ENCODE data around the gene LMO7. TPM values are rescaled to one million over a fixed set of nuclear protein-coding genes. Genes with fewer than 3 reads are reported as not detected.
"Not testable (repeated sequence)": the region's sequence is repeated elsewhere in the genome, so short reads cannot be mapped to it uniquely, and the experiment has no call there.

LMO7 gene
- total RNA-seq, 2 donors from 2014 or later, result 27.4 to 28.8 TPM

DNA sequence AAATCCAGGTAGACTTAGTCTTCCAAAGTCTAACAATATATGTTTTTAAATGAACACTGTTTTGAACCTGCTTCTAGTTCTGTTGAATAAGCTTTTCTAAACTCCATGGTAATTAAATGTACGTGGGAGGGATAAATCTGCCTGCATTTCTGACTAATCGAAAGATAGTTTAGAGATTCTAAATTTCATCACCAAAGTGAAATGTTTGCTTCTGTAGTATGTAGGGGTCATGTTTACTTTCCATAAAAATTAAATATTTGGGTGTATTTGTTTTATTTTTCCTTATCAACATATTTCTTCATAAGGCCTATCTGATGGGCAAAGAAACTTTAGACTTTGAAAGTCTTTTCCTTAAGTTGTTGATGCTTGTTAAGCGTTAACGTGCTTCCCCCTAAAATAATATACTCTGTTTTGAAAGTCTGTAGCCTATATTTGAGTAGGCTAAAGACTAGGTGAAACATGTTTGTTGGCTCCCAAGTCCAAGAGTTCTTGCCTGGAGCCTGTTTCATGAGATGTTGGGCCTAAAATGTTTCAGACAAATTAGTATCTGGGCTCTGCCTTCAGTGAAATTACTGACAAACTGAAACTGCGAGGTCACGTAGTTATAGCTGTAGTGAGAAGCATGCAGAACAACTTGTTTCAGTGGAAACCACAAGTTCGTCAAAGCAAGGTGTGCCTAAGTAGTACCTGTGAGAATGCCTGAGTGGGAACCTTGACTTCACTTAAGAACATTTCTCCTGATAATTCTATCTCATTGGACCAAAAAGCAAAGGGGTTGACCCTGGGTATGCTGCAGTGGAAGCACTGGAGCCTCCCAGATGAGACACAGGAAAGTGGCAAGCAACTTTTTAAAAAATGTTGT lies 126.2 kb downstream of the LMO7 start:
- no peak for DNase-seq (ENCODE audit: low spot score)
- intact Hi-C loops (cut with DNase I), result no loop called here

DNA sequence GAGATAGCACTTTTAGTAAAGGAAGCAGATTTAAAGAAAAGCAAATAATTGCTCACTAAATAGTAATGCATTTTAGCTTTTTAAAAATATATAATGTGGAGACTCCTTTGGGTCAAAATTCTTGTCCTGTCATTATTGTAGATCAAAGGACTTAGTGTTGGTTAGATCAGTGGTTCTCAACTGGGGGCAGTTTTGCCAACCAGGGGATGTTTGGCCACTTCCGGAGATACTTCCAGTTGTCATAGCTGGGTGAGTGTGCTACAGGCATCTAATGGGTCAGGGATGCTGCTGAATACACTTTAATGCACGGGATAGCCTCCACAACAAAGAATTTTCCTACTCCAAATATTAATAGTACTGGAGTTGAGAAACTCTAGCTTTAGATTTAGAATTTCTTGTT lies 126.8 kb downstream of the LMO7 start:
- no peak for DNase-seq (ENCODE audit: low spot score)
- intact Hi-C loops (cut with DNase I), result no loop called here

DNA sequence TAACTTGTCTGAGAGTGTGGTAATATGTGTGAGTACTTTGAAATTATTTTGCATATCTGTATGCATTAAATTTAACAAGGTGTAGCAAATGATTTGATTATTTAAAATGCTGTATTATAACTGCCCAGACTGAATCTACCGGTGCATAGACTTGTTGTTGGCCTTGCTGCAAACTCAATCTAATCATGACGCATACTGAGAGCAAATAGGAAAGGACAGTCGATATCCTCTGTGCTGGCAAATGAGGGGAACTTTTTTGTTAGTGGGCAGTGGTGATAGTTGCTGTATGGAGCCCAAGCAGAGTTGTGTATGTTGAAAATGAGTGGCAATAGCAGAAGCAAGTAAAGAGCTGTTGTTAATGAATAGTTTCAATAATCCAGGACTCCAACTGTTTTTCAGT lies 127.4 kb downstream of the LMO7 start:
- DNase-seq (ENCODE audit: low spot score), result no peak
- intact Hi-C loops (cut with DNase I), result no loop called here

DNA sequence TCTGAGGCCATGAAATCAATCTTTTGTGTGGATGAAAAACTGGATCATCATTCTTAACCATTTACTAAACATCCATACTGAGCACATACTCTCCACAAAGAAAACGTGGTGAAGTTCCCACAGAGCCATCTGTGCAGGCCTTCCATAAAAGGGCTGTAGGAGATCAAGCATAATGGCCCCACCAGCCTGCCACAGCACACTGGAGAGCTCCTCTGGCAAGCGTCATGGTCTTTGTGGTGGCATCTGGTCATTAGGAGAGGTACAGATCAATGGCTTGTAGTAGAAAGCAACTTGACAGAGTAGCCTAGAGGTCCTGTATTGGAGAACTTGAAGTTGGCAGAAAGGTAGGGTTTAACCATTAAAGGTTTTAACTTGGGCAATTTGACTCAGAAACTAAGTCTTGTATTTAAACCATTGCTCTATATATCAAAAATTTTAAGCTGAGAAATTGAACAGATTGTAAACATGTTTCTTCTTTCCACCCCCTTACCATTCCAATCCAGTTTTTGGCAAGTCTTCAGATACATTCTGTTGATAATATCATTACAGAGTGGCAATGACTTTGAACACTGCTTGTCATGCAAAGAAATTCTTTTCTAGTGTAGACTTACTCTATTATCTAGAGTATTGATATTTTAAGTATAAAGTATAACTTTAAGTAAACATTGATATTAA lies 128.3 kb downstream of the LMO7 start:
- intact Hi-C loops (cut with DNase I), result no loop called here
- no peak for DNase-seq (ENCODE audit: low spot score)

DNA sequence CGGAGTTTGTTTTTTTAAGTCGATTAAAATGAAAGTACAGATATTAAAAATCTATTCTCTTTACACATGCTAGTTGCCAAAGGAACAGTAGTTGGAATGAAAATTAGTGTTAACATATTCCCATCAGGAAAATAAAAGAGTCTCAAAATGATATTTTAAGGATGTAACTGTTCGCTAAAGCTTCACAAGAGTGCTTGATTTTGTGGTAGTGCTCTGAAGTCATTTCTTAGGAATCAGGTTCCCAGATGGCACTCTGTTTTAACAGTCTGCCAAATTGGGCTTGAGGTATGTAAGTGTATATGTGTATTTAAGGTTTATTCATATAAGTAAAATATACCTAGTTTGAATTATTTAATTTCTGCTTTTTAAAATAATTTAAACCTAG lies 128.8 kb downstream of the LMO7 start:
- DNase-seq (ENCODE audit: low spot score), result no peak
- intact Hi-C loops (cut with DNase I), result no loop called here

DNA sequence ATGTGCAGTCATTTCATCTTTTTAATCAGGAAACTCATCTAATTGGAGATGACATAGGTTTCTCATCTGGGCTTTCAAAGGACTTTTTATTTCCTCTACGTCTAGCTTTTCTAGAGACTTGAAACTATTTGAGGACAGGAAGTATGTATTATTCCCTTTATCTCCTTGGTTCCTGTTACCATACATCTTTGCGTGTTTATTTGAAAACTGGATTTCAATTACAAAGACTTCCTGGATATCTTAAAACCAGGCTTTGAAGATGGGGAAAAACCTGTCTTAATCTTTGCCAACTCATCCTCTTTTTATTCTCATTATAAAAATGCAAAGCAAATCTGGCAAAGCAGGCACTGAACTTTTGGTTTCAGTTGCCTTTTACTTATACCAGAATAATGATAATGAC lies 130.5 kb downstream of the LMO7 start:
- no peak for DNase-seq (ENCODE audit: low spot score)
- intact Hi-C loops (cut with DNase I), result no loop called here

DNA sequence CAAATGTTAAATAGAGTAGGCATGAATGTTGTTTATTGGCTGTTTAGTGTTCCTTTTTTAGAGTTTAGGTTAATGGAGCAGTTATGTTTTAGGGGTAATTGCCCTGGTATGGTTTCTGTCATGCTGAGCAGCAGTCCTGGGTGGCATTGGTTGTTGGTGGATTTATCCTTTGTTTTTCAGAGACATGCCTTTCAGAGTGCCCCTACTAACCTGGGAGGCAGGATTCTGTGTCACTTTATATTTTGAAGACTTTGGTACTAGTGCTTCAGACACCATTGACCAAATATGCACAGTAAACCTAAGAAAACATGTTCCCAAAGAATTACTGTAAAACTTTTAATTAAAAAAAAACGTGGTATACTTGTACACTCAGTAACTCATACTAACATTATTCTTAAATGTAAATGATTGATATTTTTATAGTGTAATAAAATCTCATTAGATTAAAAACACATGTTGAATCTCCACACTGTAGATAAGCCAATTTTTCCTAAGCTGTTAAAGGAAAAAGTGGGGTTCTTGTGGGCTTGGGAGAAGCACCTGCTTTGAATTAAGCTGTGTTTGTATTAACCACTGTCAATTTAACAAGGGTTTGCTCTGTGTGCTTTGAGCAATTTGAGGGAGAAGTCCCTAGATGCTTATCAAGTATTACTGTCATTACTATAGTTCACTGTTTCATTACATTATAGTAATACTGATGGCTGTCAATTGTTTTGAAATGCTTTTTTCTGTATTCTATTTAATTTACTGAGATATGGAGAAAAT lies 133.2 kb downstream of the LMO7 start:
- DNase-seq (ENCODE audit: low spot score), result no peak
- intact Hi-C loops (cut with DNase I), result no loop called here

DNA sequence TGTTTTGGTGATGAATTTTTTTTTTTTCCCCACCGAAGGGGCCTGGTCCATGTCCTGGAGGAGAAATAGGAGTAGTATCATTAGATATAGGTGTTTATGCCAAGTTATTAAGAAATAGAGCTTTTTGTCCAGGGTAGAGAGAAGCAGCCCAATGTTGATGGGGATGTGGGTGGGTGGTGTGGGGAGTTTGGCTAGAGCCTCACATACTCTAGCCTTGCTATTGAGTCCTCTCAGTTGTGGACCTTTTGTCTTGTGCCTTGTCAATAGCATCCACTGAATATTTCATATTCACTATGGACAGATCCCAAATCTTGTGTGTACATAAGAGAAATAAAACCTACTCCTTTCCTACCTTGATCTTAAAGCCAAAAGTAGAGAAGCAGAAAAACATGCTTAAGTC lies 134.0 kb downstream of the LMO7 start:
- no peak for DNase-seq (ENCODE audit: low spot score)
- intact Hi-C loops (cut with DNase I), result no loop called here

DNA sequence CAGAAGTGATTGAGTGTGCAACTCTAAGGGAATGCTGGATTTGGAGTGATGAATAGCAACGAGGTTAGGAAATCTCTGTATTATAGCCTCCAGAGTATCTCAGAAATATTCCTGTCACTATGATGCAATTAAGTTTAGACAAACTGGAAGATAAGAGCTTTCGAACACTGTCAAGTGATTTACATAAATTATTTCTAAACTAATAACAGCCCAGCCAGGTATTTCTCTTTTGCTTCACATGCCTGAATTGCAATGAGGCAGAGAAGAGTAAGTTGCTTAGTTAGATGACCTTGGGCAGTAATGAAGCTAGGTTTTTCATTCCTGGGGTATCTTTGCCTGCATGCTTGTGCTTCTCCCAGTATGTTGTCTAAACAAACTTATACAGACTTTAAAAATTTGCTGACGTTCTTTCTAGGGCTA lies 134.5 kb downstream of the LMO7 start:
- DNase-seq (ENCODE audit: low spot score), result no peak
- intact Hi-C loops (cut with DNase I), result no loop called here

DNA sequence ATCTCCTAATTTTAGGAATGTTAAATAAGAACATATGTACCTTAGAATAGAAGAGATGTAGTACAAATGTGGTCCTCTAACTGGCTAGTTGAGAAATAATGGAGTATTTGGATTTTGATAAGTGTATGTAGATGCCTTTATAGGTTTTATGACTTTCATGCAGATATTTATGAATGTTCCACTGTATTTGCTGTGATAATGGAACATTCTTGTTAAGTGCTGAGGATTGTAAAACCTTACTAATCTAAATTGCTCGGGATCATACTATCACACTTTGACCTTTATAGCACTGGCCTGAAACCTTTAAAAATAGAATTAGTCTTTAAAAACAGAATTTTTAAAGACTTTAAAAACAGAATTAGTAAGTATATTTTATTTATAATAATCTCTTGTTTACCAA lies 135.1 kb downstream of the LMO7 start:
- DNase-seq (ENCODE audit: low spot score), result no peak
- intact Hi-C loops (cut with DNase I), result no loop called here

DNA sequence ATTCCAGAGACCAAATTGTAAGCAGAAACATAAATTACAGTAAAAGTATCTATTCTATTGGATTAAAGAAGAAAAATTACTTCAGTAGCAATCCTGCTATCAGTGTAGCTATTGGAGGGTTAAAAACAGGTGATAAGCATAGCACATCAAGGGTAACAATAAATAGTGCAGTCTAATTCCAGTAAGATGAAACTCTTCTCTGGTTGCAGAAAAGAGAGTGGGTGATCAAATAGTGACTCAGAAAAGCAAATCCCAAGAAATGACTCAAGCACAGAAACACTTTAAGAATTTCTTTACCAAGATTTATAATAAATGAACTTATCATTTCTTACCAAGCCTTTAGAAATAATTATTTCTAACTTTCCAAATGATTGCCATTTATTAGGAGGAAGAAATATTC lies 135.7 kb downstream of the LMO7 start:
- no peak for DNase-seq (ENCODE audit: low spot score)
- intact Hi-C loops (cut with DNase I), result no loop called here

DNA sequence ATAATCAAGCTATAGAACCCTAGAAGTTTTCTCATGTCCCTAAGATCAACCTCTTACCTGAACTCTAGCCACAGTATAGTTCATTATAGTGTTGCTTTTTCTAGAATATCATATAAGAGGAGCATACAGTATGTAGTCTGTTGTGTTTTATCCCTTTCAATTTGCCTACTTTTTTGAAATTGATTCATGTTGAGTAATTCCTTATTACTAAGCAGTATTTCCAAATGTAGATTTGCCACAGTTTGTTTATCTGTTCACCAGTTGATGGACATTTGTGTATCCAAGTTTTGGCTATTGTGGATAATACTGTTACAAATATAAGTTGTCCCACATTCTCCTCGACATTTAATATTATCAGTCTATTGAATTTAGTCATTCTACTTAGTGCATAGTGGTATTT lies 138.0 kb downstream of the LMO7 start:
- intact Hi-C loops (cut with DNase I), result no loop called here
- DNase-seq (ENCODE audit: low spot score), result no peak

DNA sequence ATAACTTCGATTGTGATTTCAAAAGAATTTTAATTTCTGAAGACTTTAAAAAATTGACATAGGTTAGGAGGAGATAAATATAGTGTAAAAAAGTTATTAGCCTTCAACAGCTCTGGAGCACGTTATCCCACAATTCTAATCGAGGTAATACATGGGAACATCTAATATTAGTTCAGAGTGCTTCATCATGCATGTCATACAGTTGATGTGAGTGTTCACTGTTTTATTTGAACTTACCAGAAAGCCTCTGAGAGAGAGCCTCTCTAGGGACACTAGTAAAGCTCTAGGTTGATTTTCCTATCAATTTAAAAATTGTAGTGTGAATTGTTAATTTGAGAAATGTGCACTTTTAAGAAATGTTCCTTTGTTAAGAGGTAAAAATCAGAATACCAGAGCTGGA lies 140.4 kb downstream of the LMO7 start:
- DNase-seq (ENCODE audit: low spot score), result no peak
- intact Hi-C loops (cut with DNase I), result no loop called here

DNA sequence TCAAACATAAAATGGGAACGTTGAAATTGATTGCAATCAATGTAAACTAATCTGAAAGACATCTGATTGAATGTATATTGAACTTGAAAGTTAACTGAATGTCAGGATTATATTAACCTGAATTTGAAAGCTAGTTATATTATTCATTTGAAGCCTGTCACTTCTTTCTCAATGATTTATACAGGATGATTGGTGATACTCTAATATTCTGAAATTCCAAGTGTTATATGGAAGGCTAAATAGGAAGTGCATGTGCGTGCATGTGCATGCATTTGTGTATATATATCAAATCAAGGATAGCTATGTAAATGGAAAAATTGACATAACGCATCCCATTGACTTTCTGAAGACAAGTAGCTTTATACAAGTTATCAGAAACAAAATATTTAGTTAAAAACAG lies 143.3 kb downstream of the LMO7 start:
- intact Hi-C loops (cut with DNase I), result no loop called here

DNA sequence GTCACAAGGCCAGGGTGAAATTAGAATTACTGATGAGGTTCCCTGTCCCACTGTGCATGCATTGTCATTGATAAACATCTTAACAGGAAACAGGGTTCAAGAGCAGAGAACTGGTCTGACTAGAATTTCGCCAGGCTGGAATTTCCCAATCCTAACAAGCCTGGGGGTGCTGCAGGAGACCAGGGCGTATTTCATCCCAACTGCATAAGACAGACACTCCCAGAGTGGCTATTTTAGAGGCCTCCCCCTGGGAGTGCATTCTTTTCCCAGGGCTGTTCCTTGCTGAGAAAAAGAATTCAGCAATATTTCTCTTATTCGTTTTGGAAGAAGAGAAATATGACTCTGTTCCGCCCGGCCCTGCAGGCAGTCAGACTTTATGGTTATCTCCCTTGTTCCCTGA lies 144.0 kb downstream of the LMO7 start:
- intact Hi-C loops (cut with DNase I); DNase-seq (ENCODE audit: low spot score): not testable (repeated sequence)

More for the DNA sequence above, 143.3 kb downstream of the LMO7 start:
- no peak for DNase-seq (ENCODE audit: low spot score)

DNA sequence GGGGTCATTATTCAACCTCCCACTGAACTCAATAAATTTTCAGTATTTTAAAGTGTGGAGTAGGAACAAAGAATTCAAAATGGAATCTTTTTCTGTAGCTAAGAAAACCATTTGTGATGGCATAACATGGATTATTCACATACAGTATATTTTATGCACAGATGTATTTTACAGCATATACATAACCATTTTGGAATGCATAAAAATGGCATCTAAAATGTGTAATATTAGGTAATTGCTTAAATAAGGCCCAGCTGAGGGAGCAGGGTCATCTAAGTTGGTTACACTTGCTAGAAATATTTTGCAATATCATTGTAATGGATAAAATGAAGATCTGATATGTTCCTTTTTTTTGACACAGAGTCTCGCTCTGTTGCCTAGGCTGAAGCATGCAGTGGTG lies 146.9 kb downstream of the LMO7 start:
- intact Hi-C loops (cut with DNase I), result no loop called here
- no peak for DNase-seq (ENCODE audit: low spot score)

DNA sequence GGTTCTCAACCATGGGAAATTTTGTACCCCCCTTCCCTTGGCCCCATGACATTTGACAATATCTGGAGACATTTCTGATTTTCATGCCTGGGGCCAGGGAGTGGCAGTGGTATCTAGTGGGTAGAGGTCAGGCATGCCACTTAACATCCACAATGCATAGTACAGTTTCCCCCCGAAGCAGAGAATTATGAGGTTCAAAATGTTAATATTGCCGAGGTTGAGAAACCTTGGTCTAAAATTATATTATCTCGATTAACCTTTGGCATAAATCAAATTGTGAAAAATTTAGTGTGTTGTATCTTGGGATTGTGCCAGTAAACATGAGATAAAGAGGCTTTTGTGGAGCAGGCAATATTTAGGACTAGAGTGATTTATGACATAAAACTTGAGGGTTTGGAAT lies 147.9 kb downstream of the LMO7 start:
- intact Hi-C loops (cut with DNase I), result no loop called here

DNA sequence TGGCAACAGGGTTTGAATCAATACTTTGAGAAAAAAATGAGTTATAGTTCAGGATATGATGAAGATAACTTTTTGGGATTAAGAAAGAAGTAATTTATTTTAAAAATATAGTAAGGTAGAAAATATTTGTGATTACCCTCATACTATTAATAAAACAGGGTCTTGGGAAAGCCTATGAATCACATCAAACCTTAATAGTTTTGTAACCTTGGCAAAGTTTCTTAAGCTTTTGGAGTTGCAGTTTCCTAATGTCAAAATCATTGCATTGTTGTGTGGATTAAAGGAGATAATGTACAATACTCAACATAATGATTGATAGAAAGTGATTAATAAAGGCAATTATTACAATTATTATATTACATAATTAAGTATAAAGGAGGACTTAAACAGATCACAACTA lies 149.0 kb downstream of the LMO7 start:
- intact Hi-C loops (cut with DNase I), result no loop called here
- no peak for DNase-seq (ENCODE audit: low spot score)

More for the DNA sequence above, 147.9 kb downstream of the LMO7 start:
- DNase-seq (ENCODE audit: low spot score), result no peak

DNA sequence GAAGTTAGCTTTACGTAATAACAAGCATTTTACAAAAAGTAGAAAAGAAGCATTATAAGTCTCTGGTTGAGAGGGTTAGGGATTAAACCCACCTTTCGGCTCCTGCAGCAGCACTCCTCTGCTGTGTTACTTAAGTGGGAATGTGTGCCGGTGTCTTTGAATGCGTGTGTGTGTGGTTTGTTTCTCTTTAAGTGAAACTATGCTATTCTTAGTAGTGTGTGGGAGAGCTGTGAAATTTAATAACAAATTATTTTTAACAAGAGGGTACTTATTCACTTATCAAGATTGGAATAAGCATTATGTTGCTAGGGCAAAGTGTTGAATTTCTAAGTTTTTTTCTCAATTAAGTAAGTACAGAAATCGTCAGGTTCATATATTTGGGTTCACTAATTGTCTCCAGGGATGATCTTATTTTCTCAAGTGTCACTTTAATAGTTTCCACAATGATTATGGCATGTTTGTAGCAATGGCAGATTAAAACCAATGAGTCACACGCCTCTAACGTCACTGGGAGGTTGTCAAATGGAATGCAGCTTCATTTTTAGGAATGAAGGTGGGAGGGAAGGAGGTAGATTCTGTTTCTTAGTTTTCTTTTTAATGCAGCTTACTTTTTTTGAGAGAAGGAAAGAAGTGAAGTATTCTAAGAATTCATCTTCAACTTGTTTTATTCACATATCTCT lies 151.3 kb downstream of the LMO7 start:
- intact Hi-C loops (cut with DNase I), result no loop called here
- DNase-seq (ENCODE audit: low spot score), result no peak

DNA sequence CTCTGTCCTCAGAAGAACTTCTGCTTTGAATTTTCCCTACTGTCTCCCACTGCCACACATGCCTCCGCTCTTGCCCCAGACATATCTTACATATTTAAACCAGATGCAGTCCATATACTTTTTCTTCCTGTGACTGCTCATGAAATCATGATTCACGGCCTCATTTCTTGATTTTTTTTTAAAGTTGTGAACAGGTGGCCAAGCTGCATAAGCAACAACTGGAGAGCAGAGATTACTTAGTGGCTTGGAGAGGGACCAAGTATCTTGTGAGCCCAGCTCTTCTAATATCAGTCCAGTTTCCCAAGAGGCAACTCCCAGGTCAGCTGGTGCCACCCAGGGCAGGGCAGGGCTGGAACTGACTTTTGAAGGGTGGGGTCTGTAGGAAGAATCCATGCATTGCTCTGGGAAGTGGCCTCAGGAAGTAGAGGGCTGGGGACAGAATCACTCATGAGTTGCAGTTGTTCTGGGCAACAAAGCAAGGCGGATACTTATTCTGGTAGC lies 152.4 kb downstream of the LMO7 start:
- intact Hi-C loops (cut with DNase I), result no loop called here
- DNase-seq (ENCODE audit: low spot score), result no peak
